Endodermal cell (in vitro differentiated cells): ENCODE results near the gene SND1. TPM values are rescaled to one million over a fixed set of nuclear protein-coding genes. Genes with fewer than 3 reads are reported as not detected.

Experiments used
- DNase-seq: peaks from one replicate; pipeline ENCODE4 v3.0.0-alpha.2; 2017
- H3K27ac ChIP-seq: 2 replicates; pipeline ENCODE4 v1.5.1; 2013; ENCODE audit warnings: mild to moderate bottlenecking, low read depth, low read length, moderate library complexity
- H3K27me3 ChIP-seq: 2 replicates; pipeline ENCODE4 v1.6.1; 2013; ENCODE audit warnings: mild to moderate bottlenecking, low read length, moderate library complexity; ENCODE audit not compliant: insufficient read depth, control insufficient read depth, poor library complexity, severe bottlenecking
- H3K36me3 ChIP-seq: 2 replicates; pipeline ENCODE4 v1.7.0; 2013; ENCODE audit warnings: mild to moderate bottlenecking, low read length, moderate library complexity; ENCODE audit not compliant: control insufficient read depth, insufficient read depth
- H3K4me1 ChIP-seq: one replicate; pipeline ENCODE4 v1.7.0; 2013; ENCODE audit warnings: low read length; ENCODE audit not compliant: control insufficient read depth, insufficient read depth
- H3K4me3 ChIP-seq: 2 replicates; pipeline ENCODE4 v1.5.1; 2013; ENCODE audit warnings: mild to moderate bottlenecking, low read length, moderate library complexity
- H3K9ac ChIP-seq: 2 replicates; pipeline ENCODE4 v1.6.1; 2013; ENCODE audit warnings: mild to moderate bottlenecking, low read length, moderate library complexity; ENCODE audit not compliant: poor library complexity, severe bottlenecking; ENCODE audit errors: extremely low read depth
- H3K9me3 ChIP-seq: 2 replicates; pipeline ENCODE4 v1.6.1; 2013; ENCODE audit warnings: mild to moderate bottlenecking, low read length, moderate library complexity; ENCODE audit not compliant: control insufficient read depth
- H3K27ac Mint-ChIP-seq: 2 replicates; pipeline ENCODE4 v1.8.0; 2020; ENCODE audit warnings: mixed read lengths
- H3K27me3 Mint-ChIP-seq: 2 replicates; pipeline ENCODE4 v1.8.0; 2021; ENCODE audit warnings: mild to moderate bottlenecking, mixed read lengths; ENCODE audit not compliant: insufficient read depth
- H3K36me3 Mint-ChIP-seq: 2 replicates; pipeline ENCODE4 v1.8.0; 2020; ENCODE audit warnings: low read depth, mixed read lengths
- H3K4me1 Mint-ChIP-seq: 2 replicates; pipeline ENCODE4 v1.8.0; 2020; ENCODE audit warnings: mixed read lengths
- H3K4me3 Mint-ChIP-seq: 2 replicates; pipeline ENCODE4 v1.8.0; 2020; ENCODE audit warnings: mild to moderate bottlenecking, moderate library complexity, mixed read lengths
- H3K9me3 Mint-ChIP-seq: 2 replicates; pipeline ENCODE4 v1.8.0; 2020; ENCODE audit warnings: mild to moderate bottlenecking, mixed read lengths
- CTCF ChIP-seq: fragments of 200-600 bp; sonication (generic); conservative IDR thresholded peaks from 2 replicates; pipeline ENCODE4 v1.5.0; 2021; ENCODE audit warnings: antibody characterized with exemption, mild to moderate bottlenecking
- WGBS, 2 experiments: methylation state at CpG; one replicate each; pipeline versions ENCODE4 v1.1.5 to v1.1.7; 2013; ENCODE audit warnings: missing lambda C conversion rate in 2 of 2, mixed read lengths in 1 of 2; ENCODE audit not compliant: insufficient coverage in 1 of 2, insufficient read length in 1 of 2; 5-methylcytosine and 5-hydroxymethylcytosine counted together
- total RNA-seq, 2 donors: library from RNA; stranded (reverse); fragmentation: NEBNext Ultra II Directional in 1 of 2; extraction: Animal tissue kit (Norgen Biotek cat#: 25700) in 1 of 2; gene quantifications; 2 replicates in 1 of 2; 3 replicates in 1 of 2; pipeline ENCODE4 v1.2.1, GENCODE V29; 2021

Gene SND1
- total RNA-seq, 2 donors from 2014 or later, result 240 to 267 TPM

- peaks cover 28% of the 10 kb centered on the region for H3K4me1 ChIP-seq
- H3K9me3 Mint-ChIP-seq, result no peaks in the 10 kb centered on the region
- peaks cover 13% of the 10 kb centered on the region for H3K36me3 Mint-ChIP-seq
- H3K36me3 ChIP-seq, result peaks cover 3% of the 10 kb centered on the region
- H3K27ac Mint-ChIP-seq, result no peak overlapping the region
- no peak for DNase-seq
- no peak overlapping the region for H3K27ac ChIP-seq
- H3K9ac ChIP-seq, result no peak overlapping the region
- no peaks in the 10 kb centered on the region for H3K27me3 ChIP-seq
- no peak overlapping the region for H3K4me3 Mint-ChIP-seq
- H3K4me3 ChIP-seq, result no peak overlapping the region
- TF ChIP-seq CTCF, result no peak
- H3K27me3 Mint-ChIP-seq, result no peaks in the 10 kb centered on the region
- 100% methylated on average over 1 of the region's 4 CpGs for WGBS, 2 experiments
- H3K9me3 ChIP-seq, result no peaks in the 10 kb centered on the region
- peaks cover 42% of the 10 kb centered on the region for H3K4me1 Mint-ChIP-seq
Observed at GRCh38 chr7:127781081-127781480, 129.1 kb downstream of the SND1 start.

- no peak overlapping the region for H3K27ac ChIP-seq
- no peak for DNase-seq
- peak overlapping the region; percentile 3 for H3K9ac ChIP-seq
- peak overlapping the region; percentile 37 for H3K4me3 ChIP-seq
- Mint-ChIP-seq H3K9me3 (no peaks in the 10 kb centered on the region), H3K4me1 (peaks cover 41% of the 10 kb centered on the region), H3K27me3 (no peaks in the 10 kb centered on the region), H3K4me3 (peak overlapping the region; percentile 0), H3K36me3 (peaks cover 16% of the 10 kb centered on the region), H3K27ac (peak overlapping the region; percentile 18)
- no peaks in the 10 kb centered on the region for H3K27me3 ChIP-seq
- peaks cover 3% of the 10 kb centered on the region for H3K36me3 ChIP-seq
- TF ChIP-seq CTCF, result no peak
- H3K9me3 ChIP-seq, result no peaks in the 10 kb centered on the region
- peaks cover 28% of the 10 kb centered on the region for H3K4me1 ChIP-seq
Observed at GRCh38 chr7:127782075-127782474, 130.1 kb downstream of the SND1 start.

- no peak for DNase-seq
- Histone ChIP-seq H3K9ac (no peak overlapping the region), H3K36me3 (peaks cover 3% of the 10 kb centered on the region), H3K27ac (no peak overlapping the region), H3K4me3 (peak overlapping the region; percentile 37), H3K9me3 (no peaks in the 10 kb centered on the region), H3K27me3 (no peaks in the 10 kb centered on the region), H3K4me1 (peaks cover 28% of the 10 kb centered on the region)
- no peaks in the 10 kb centered on the region for H3K27me3 Mint-ChIP-seq
- TF ChIP-seq CTCF, result no peak
- H3K27ac Mint-ChIP-seq, result peak overlapping the region; percentile 16
- H3K36me3 Mint-ChIP-seq, result peaks cover 17% of the 10 kb centered on the region
- H3K4me3 Mint-ChIP-seq, result peak overlapping the region; percentile 0
- 70 to 80% methylated on average over 2 to 3 of the region's 3 CpGs for WGBS, 2 experiments
- peaks cover 46% of the 10 kb centered on the region for H3K4me1 Mint-ChIP-seq
- H3K9me3 Mint-ChIP-seq, result no peaks in the 10 kb centered on the region
Observed at GRCh38 chr7:127782654-127783559, 130.9 kb downstream of the SND1 start.
